HCT116 (cell line): ENCODE measurements around the gene TRPM5. TPM values are rescaled to one million over a fixed set of nuclear protein-coding genes. Genes with fewer than 3 reads are reported as not detected.
A peak's percentile ranks its signal among the peaks of the same experiment; 100 is the strongest.

Experiments
- ATAC-seq: fragments of 200-7000 bp; cut with Tn5 transposase; 2 replicates; pipeline ENCODE4 v1.9.1; 2020; ENCODE audit warnings: mild to moderate bottlenecking, moderate library complexity
- BruUV-seq: library from RNA; stranded (reverse); fragments of 400-500 nt; replicated peaks from 2 replicates; lab custom pipeline; 2021; lab: Mats Ljungman, UMichigan
- CTCF ChIA-PET: fragments of 300-600 bp; sonication (Branson Sonifier 250); formaldehyde crosslinking; loops from one replicate; lab custom pipeline; 2021; ENCODE audit warnings: antibody characterized with exemption; lab: Charles Lee
- POLR2A ChIA-PET: fragments of 300-600, 350-600 bp; sonication (Branson Sonifier 250); formaldehyde crosslinking; loops from one replicate; lab custom pipeline; 2021; ENCODE audit warnings: antibody characterized with exemption; lab: Charles Lee
- RAD21 ChIA-PET, 2 experiments: fragments of 300-600 bp; sonication (Branson Sonifier 250); formaldehyde crosslinking; loops; one replicate each; lab custom pipeline; 2023; ENCODE audit warnings: low total read pairs in 2 of 2; ENCODE audit not compliant: uncharacterized antibody in 2 of 2, unreplicated experiment in 2 of 2, low non-redundant PET in 1 of 2; lab: Charles Lee
- DNase-seq: peaks from one replicate; pipeline ENCODE4 v3.0.0-alpha.2; 2010; ENCODE audit warnings: low read depth, low spot score
- H2AFZ ChIP-seq: fragments of 200-600 bp; shearing (Covaris generic), sonication (generic); 2 replicates; pipeline ENCODE4 v1.6.1; 2017; ENCODE audit warnings: low read depth, mixed run types, mixed read lengths, antibody characterized with exemption, low read length; ENCODE audit not compliant: poor library complexity, severe bottlenecking
- H3K27ac ChIP-seq: 2 replicates; pipeline ENCODE4 v1.5.1; 2012; ENCODE audit warnings: low read depth, low read length
- H3K27me3 ChIP-seq: fragments of 200-600 bp; sonication (generic); 2 replicates; pipeline ENCODE4 v1.6.1; 2016; ENCODE audit warnings: mixed run types, low read length, mixed read lengths; ENCODE audit not compliant: insufficient read depth
- H3K36me3 ChIP-seq, 2 experiments: fragments of 200-500 bp in 1 of 2; fragments of 200-600 bp in 1 of 2; sonication (Bioruptor generic) in 1 of 2; sonication (generic) in 1 of 2; 2 replicates each; pipeline versions ENCODE4 v1.5.1 to v1.6.1; 2014 to 2016; ENCODE audit warnings: low read length in 2 of 2, inconsistent platforms in 1 of 2, mixed read lengths in 1 of 2, mixed run types in 1 of 2; ENCODE audit not compliant: insufficient read depth in 2 of 2, control insufficient read depth in 1 of 2
- H3K4me1 ChIP-seq, 2 experiments: fragments of 200-600 bp in 1 of 2; sonication (generic) in 1 of 2; 2 replicates each; pipeline versions ENCODE4 v1.5.1 to v1.6.1; 2012 to 2017; ENCODE audit warnings: low read length in 2 of 2, inconsistent platforms in 1 of 2, mild to moderate bottlenecking in 1 of 2, mixed read lengths in 1 of 2, mixed run types in 1 of 2, moderate library complexity in 1 of 2; ENCODE audit not compliant: insufficient read depth in 2 of 2, control insufficient read depth in 1 of 2
- H3K4me2 ChIP-seq: fragments of 200-600 bp; sonication (generic); 2 replicates; pipeline ENCODE4 v1.6.1; 2017; ENCODE audit warnings: mixed run types, low read length, mixed read lengths
- H3K4me3 ChIP-seq, 2 experiments: fragments of 200-600 bp in 1 of 2; sonication (generic) in 1 of 2; replicated peaks in 1 of 2; 2 replicates each; pipeline ENCODE4 v1.5.1; 2011 to 2016; ENCODE audit warnings: low read length in 2 of 2, control low read depth in 1 of 2, low read depth in 1 of 2, mild to moderate bottlenecking in 1 of 2, mixed read lengths in 1 of 2, mixed run types in 1 of 2
- H3K79me2 ChIP-seq: fragments of 200-600 bp; sonication (generic); 2 replicates; pipeline ENCODE4 v1.6.1; 2017; ENCODE audit warnings: mild to moderate bottlenecking, mixed run types, low read length, moderate library complexity, mixed read lengths; ENCODE audit not compliant: insufficient read depth
- H3K9ac ChIP-seq: fragments of 200-600 bp; sonication (generic); 2 replicates; pipeline ENCODE4 v1.6.1; 2016; ENCODE audit warnings: low read length, mixed read lengths
- H3K9me2 ChIP-seq: fragments of 200-600 bp; sonication (generic), shearing (Covaris generic); 2 replicates; pipeline ENCODE4 v1.6.1; 2017; ENCODE audit warnings: mixed run types, mild to moderate bottlenecking, moderate library complexity; ENCODE audit not compliant: insufficient read depth
- H3K9me3 ChIP-seq, 2 experiments: fragments of 200-500 bp in 1 of 2; fragments of 200-600 bp in 1 of 2; sonication (Bioruptor generic) in 1 of 2; sonication (generic) in 1 of 2; 2 replicates each; pipeline ENCODE4 v1.6.1; 2014 to 2017; ENCODE audit warnings: low read length in 2 of 2, mixed read lengths in 2 of 2, inconsistent platforms in 1 of 2, low read depth in 1 of 2, mild to moderate bottlenecking in 1 of 2, mixed run types in 1 of 2, moderate library complexity in 1 of 2; ENCODE audit not compliant: control insufficient read depth in 1 of 2, insufficient read depth in 1 of 2
- H4K20me1 ChIP-seq: fragments of 200-600 bp; sonication (generic), shearing (Covaris generic); 2 replicates; pipeline ENCODE4 v1.6.1; 2017; ENCODE audit warnings: mixed run types, mild to moderate bottlenecking, moderate library complexity; ENCODE audit not compliant: insufficient read depth
- CBX3 ChIP-seq: IDR thresholded peaks from 2 replicates; pipeline ENCODE4 v1.6.1; 2012; ENCODE audit warnings: low read depth
- ELF1 ChIP-seq: IDR thresholded peaks from 2 replicates; pipeline ENCODE4 v1.6.1; 2012; ENCODE audit warnings: low read depth, borderline replicate concordance
- FOSL1 ChIP-seq: IDR thresholded peaks from 2 replicates; pipeline ENCODE4 v1.6.1; 2012; ENCODE audit warnings: low read depth
- JUND ChIP-seq: IDR thresholded peaks from 2 replicates; pipeline ENCODE4 v1.6.1; 2012
- MAX ChIP-seq: IDR thresholded peaks from 2 replicates; pipeline ENCODE4 v1.6.1; 2012
- POLR2A ChIP-seq: IDR thresholded peaks from 2 replicates; pipeline ENCODE4 v1.7.0; 2011; ENCODE audit warnings: borderline replicate concordance; ENCODE audit not compliant: insufficient read depth, insufficient read length; ENCODE audit errors: extremely low read depth
- POLR2AphosphoS5 ChIP-seq: IDR thresholded peaks from 2 replicates; pipeline ENCODE4 v1.6.1; 2011; ENCODE audit warnings: mild to moderate bottlenecking, low read depth, low read length, moderate library complexity
- RAD21 ChIP-seq: IDR thresholded peaks from 2 replicates; pipeline ENCODE4 v1.6.1; 2012; ENCODE audit warnings: low read depth, mild to moderate bottlenecking
- SIN3A ChIP-seq: IDR thresholded peaks from 2 replicates; pipeline ENCODE4 v1.6.1; 2012; ENCODE audit warnings: low read depth
- SP1 ChIP-seq: IDR thresholded peaks from 2 replicates; pipeline ENCODE4 v1.6.1; 2012; ENCODE audit warnings: low read depth
- TCF7L2 ChIP-seq: IDR thresholded peaks from 2 replicates; pipeline ENCODE4 v1.7.0; 2011; ENCODE audit warnings: borderline replicate concordance, inconsistent platforms; ENCODE audit not compliant: insufficient read depth, insufficient read length; ENCODE audit errors: extremely low read depth
- ZBTB33 ChIP-seq: IDR thresholded peaks from 2 replicates; pipeline ENCODE4 v1.6.1; 2011; ENCODE audit warnings: mild to moderate bottlenecking, low read length, moderate library complexity; ENCODE audit not compliant: insufficient replicate concordance; ENCODE audit errors: extremely low read depth
- intact Hi-C: fragments of 100-400 bp; cut with micrococcal nuclease; formaldehyde crosslinking; loops from 2 replicates; pipeline ENCODE4 v1.10.0; 2022
- total RNA-seq: library from RNA; stranded (reverse); gene quantifications from one replicate; pipeline ENCODE4 v1.2.1, GENCODE V29; 2021; ENCODE audit not compliant: unreplicated experiment

The TRPM5 gene
- total RNA-seq, 1 experiment from 2014 or later = 0.07 TPM

GRCh38 chr11:2464451-2465165 is 20.3 kb upstream of the TRPM5 start:
- Histone ChIP-seq H2AFZ (no peak overlapping the region), H3K4me3 (no peak overlapping the region), H3K9ac (no peak overlapping the region), H3K27me3 (no peaks in the 10 kb centered on the region), H3K79me2 (no peaks in the 10 kb centered on the region), H4K20me1 (no peaks in the 10 kb centered on the region), H3K36me3 (no peaks in the 10 kb centered on the region), H3K27ac (no peak overlapping the region), H3K4me2 (no peak overlapping the region), H3K9me2 (no peaks in the 10 kb centered on the region), H3K4me1 (peaks cover 18 to 27% of the 10 kb centered on the region in 2 experiments), H3K9me3 (no peaks in the 10 kb centered on the region)
- no TSS peak for BruUV-seq
- ATAC-seq (no peak), DNase-seq (no peak)
- ChIA-PET POLR2A (interaction anchor here (0.5 kb wide), 1 partner anchor 235 kb away, joined by 5 read pairs; the partner anchor contains the start of gene KCNQ1OT1), RAD21 (interaction anchor here in 1 of 2 experiments (0.6 kb wide), 1 partner anchor 423 kb away, joined by 5 read pairs; no protein-coding TSS in a partner anchor), CTCF (no interaction called here)
- intact Hi-C loops = no loop called here
- TF ChIP-seq SIN3A (no peak), POLR2A (no peak)

GRCh38 chr11:2463766-2464277 is 19.5 kb upstream of the TRPM5 start:
- ATAC-seq (peak; percentile 31; the same call in 1 of the 2 replicates), DNase-seq (no peak)
- no peaks in the 10 kb centered on the region for H3K9me3 ChIP-seq
- peak overlapping the region; percentile 78 for H3K4me2 ChIP-seq
- intact Hi-C loops = no loop called here
- ChIA-PET CTCF (no interaction called here), RAD21 (interaction anchor here in 1 of 2 experiments (0.6 kb wide), 1 partner anchor 424 kb away, joined by 5 read pairs; no protein-coding TSS in a partner anchor), POLR2A (no interaction called here)
- H3K27me3 ChIP-seq = no peaks in the 10 kb centered on the region
- BruUV-seq = no TSS peak
- no peaks in the 10 kb centered on the region for H3K79me2 ChIP-seq
- no peaks in the 10 kb centered on the region for H3K9me2 ChIP-seq
- peaks cover 18 to 27% of the 10 kb centered on the region in 2 experiments for H3K4me1 ChIP-seq
- TF ChIP-seq ELF1 (no peak), POLR2AphosphoS5 (no peak), CBX3 (no peak), ZBTB33 (no peak), TCF7L2 (no peak), RAD21 (no peak), SIN3A (no peak), SP1 (no peak), MAX (no peak), FOSL1 (no peak), JUND (no peak)
- H3K4me3 ChIP-seq = peak overlapping the region in 1 of 2 experiments; percentile 48; a peak in 1 of 4 replicates
- no peaks in the 10 kb centered on the region for H4K20me1 ChIP-seq
- H3K36me3 ChIP-seq = no peaks in the 10 kb centered on the region
- no peak overlapping the region for H2AFZ ChIP-seq
- H3K9ac ChIP-seq = peak overlapping the region; percentile 38
- H3K27ac ChIP-seq = no peak overlapping the region; the same call in 1 of the 2 replicates
